HG03280 (cell line): Measurements from ENCODE around the gene SYVN1.
"Not testable (repeated sequence)": the region's sequence is repeated elsewhere in the genome, so short reads cannot be mapped to it uniquely, and the experiment has no call there.

Experiments used
- ATAC-seq: cut with Tn5 transposase; IDR thresholded peaks from one replicate; pipeline ENCODE4 v1.9.1; 2021; ENCODE audit warnings: mild to moderate bottlenecking, moderate library complexity; ENCODE audit not compliant: unreplicated experiment

Gene SYVN1

GRCh38 chr11:65134240-65134951, at the start of gene SYVN1:
Gene SYVN1, minus strand, starts transcription at chr11:65134519. Its CDS starts 918 bp downstream, at chr11:65133601.
- peak; percentile 63 for ATAC-seq

GRCh38 chr11:65183201-65183891, 49.0 kb upstream of the SYVN1 start:
- no peak for ATAC-seq

- no peak for ATAC-seq
Observed at GRCh38 chr11:65182258-65183170, 48.2 kb upstream of the SYVN1 start.

DNA sequence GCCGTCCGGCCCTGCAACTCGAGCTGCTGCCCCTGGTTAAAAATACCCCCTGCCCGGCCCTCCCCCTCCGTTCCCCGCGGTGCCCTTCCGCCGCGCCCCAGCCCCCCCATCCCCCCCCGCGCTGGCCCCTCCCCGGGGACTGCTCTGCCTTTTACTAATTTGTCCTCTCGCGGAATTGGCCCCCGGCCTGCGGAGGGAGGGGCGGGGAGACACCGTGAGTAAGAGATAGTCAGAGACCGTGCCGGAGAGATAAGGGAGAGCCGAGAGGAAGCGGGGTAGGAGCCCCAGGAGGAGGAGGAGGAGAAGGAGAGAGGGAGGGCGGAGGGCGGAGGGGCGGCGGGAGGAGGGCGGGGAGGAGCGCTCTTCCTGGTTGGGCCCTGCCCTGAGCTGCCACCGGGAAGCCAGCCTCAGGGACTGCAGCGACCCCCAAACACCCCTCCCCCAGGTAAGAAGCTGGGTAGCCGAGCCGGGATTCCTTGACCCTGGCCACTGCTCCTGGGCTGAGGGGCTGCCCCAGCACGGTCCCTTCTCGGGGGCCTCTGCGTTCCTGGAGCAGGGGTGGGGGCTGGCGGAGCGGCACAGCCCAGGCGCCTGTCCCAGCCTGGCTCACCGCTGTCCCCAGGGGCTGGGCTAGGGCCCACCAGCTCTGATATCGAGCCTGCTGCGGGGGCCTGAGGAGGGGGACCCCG, 47.4 kb upstream of the SYVN1 start, which contains the start of gene CAPN1:
CAPN1 (plus strand) TSS at position 360 of the 689 bp plus-strand sequence. CDS start 774 bp downstream, outside the sequence.
- ATAC-seq, result peak; percentile 41

DNA sequence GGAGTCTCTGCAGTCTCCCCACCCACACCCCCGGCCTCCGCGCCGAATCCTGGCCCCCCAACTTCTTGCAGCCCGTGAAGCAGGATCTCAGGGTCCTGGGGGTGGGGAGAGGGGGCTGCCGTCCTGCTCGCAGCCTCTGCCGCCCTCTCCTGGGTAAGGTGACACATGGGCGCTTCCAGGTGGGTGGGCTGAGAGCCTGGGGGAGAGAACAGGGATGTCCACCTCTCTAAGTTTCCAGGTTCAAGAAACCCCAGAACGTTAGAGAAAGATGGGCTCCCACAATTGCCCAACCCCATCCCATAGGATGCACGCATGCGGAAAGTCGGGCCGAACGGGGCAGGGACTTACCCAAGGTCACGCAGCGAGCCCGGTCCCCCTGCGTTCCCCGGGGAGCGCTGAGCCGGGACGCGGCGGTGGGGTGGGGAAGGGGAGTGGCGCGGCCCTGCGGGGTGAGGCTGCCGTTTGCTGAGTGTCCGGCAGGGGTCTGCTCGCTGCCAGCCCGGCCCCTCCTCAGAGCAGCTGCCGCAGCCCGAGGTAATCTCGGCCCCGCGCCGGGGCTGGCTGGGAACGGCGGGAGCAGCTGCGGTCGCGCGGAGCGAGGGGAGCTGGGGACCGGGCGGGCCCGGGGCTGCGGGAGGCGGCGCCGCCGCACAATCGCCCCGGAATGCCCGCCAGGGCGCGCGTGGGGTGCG, 46.7 kb upstream of the SYVN1 start:
- ATAC-seq, result peak; percentile 65

DNA sequence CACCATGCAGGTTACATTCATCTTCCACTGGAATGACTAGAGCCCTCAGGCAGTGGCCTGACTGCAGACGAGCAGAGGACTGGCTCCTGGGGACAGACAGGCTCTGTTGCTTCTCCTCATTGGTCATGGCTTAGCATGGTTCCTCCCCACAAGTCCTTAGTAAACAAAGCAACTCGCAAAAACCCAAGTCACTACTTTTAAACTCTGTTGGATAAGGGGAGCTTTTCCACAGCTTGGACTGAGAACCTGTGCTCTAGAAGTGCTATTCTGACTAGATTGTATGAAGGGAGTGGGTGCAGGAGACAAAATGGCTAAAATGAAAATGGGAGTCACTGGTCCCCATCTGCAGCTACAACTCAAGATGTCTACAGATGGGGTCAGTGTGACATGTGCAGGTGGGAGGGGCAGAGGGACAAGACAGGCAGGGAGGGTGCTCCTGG, 40.3 kb upstream of the SYVN1 start:
- ATAC-seq, result not testable (repeated sequence)

DNA sequence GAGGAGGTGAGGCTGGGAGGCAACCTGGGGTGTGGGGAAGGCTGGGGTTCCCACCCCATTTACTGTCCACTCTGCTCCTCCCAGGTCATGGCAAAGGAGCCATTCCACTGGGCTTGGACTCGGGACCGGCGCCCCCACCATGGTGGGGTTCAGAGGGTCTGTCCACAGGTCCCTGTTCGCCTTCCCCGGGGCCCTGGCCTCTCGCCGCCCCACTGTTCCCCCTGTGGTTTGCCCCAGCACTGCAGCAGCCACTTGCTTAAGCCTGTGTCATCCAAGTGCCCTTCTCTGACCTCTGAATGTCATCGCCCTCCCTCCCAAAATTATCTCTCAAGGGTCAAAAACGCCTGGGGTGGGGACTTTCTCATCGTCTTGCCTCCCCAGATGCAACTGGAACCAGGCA, 38.3 kb upstream of the SYVN1 start:
- no peak for ATAC-seq

DNA sequence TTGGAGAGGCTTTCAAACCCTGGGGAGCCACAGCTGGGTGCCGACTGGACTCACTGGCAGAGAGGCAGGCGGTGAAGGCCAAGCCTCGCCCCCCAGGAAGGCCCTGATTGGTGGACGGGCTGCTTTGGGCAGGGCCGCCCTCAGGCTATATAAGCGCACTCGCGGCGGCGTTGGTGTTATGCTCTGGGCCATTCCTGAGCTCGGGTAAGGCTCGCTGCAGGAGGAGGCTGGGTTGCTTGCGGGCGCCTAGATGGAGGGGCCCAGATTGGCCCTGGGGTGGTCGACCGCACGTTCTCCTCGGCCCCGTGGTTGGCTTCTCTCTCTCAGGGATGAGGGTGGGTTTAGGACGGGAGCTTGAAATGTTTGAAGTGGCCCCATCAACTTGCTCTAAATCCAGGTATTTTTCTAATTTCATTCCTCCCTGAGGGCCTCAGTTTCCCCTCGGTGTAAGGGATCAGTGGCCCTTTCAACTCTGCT, 35.8 kb upstream of the SYVN1 start, which contains the start of gene SPDYC:
SPDYC (plus strand) TSS at position 176 of the 477 bp plus-strand sequence. CDS start 1,125 bp downstream, outside the sequence.
- ATAC-seq, result no peak

GRCh38 chr11:65169164-65169641, 34.9 kb upstream of the SYVN1 start:
- no peak for ATAC-seq

DNA sequence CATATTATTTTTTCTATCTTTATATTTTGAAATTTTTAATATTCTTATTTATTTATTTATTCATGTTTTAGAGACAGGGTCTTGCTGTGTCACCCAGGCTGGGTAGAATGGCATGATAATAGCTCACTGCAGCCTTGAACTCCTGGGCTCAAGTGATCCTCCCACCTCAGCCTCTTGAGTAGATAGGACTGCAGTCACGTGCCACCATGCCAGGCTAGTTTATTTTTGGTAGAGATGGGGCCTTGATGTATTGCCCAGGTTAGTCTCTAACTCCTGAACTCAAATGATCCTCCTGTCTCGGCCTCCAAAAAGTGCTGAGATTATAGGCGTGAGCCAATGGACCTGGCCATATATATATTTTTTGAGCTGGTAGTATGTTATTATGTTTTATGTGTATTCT, 33.3 kb upstream of the SYVN1 start:
- no peak for ATAC-seq

DNA sequence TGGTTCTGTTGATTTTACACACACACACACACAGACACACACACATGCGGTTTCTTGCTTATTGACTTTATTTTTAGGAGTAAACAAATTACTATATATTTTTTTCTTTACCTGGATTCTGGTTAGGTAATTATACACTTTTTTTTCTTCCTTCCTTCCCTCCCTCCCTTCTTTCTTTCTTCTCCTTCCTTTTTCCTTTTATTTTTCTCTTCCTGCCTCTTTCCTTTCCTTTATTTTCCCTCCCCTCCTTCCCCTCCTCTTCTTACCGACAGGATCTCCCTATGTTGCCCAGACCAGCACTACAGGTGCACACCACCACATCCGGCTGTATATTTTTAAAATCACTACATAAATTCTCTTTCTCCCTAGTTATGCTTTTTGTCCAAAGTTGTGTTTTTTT, 32.6 kb upstream of the SYVN1 start:
- ATAC-seq, result no peak

- no peak for ATAC-seq
Observed at GRCh38 chr11:65165410-65166317, 31.3 kb upstream of the SYVN1 start.

- ATAC-seq, result no peak
Observed at GRCh38 chr11:65163684-65164083, 29.4 kb upstream of the SYVN1 start.

- no peak for ATAC-seq
Observed at GRCh38 chr11:65160643-65161042, 26.3 kb upstream of the SYVN1 start.

DNA sequence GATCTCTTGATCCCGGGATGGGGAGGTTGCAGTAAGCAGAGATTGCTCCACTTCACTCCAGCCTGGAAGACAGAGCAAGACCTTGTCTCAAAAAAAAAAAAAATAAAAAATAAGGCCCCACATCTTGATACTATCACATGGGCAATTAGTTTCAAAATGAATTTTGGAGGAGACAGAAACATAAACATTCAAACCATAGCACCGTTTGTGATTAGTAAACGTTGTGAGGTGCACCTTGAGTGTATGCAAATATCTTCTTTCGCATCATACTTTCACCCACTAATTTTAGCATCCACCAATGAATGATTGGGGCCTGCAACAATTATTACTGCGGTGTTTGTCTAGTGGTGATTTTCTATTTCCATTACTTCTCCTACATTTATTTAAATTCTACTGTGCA, 24.7 kb upstream of the SYVN1 start:
- peak; percentile 74 for ATAC-seq

DNA sequence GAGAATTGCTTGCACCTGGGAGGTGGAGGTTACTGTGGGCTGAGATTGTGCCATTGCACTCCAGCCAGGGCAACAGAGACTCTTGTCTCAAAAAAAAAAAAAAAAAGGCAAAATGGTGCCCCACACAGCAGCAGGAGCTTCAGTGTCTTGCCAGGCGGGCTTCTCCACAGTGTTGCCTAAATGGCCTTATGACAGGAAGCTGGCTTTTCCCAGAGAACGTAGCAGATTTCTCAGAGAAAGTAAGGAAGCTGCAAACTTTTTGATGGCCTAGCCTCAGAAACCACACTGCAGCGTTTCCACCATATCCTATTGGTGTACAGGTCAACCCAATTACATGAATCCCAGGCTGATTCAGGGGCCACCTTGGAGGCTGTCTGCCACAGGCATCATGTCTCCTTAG, 23.0 kb upstream of the SYVN1 start:
- ATAC-seq, result no peak

DNA sequence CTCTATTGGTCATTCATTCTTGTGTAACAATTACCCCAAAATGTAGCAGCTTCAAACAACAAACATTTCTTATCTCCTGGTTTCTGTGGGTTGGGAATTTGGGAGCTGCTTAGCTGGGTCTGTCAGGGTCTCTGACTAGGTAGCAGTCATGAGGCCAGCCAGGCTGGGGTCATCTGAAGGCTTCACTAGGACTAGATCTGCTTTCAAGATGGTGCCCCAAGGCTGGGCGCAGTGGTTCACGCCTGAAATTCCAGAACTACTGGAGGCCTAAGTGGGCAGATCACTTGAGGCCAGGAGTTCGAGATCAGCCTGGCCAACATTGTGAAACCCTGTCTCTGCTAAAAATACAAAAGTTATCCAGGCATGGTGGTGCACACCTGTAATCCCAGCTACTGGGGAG, 22.6 kb upstream of the SYVN1 start:
- ATAC-seq, result no peak

- no peak for ATAC-seq
Observed at GRCh38 chr11:65156256-65156655, 21.9 kb upstream of the SYVN1 start.

GRCh38 chr11:65152122-65152521, 17.8 kb upstream of the SYVN1 start:
- no peak for ATAC-seq
